C4-2B (cell line): ENCODE data around the gene KIF25.

Experiments
- ZFX ChIP-seq: fragments of 450-650 bp; IDR thresholded peaks from 2 replicates; pipeline ENCODE4 v1.6.1; 2017
- TF ChIP-seq, protein P1 (sequence below): fragments of 450-650 bp; conservative IDR thresholded peaks from 2 replicates; pipeline ENCODE4 v1.5.1; 2017; ENCODE audit warnings: mild to moderate bottlenecking

DNA sequence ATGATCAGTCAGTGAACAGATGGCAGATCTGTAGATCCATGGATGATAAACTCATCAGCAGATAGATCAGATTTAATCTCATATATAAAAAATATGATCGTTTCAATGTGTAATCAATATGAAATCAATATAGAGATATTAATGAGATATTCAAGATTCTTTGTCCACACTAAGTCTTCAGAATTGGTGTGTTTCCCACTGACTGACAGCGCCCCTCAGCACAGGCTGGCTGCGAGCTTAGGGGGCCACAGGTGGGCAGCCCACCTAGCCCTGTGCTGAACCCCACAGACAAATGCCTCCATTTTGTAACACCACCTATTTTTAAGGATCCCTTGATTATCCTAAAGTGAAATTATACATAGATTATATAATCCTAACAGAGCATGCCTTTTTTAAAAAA lies 49.2 kb downstream of the KIF25 start:
- TF ChIP-seq, protein P1, sequence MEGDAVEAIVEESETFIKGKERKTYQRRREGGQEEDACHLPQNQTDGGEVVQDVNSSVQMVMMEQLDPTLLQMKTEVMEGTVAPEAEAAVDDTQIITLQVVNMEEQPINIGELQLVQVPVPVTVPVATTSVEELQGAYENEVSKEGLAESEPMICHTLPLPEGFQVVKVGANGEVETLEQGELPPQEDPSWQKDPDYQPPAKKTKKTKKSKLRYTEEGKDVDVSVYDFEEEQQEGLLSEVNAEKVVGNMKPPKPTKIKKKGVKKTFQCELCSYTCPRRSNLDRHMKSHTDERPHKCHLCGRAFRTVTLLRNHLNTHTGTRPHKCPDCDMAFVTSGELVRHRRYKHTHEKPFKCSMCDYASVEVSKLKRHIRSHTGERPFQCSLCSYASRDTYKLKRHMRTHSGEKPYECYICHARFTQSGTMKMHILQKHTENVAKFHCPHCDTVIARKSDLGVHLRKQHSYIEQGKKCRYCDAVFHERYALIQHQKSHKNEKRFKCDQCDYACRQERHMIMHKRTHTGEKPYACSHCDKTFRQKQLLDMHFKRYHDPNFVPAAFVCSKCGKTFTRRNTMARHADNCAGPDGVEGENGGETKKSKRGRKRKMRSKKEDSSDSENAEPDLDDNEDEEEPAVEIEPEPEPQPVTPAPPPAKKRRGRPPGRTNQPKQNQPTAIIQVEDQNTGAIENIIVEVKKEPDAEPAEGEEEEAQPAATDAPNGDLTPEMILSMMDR, result no peak
- no peak for TF ChIP-seq ZFX
